GM19099 (cell line): ENCODE data around the gene SLC35A3.

Experiments
- POLR2A ChIP-seq: IDR thresholded peaks from 3 replicates; pipeline ENCODE4 v1.6.1; 2011; ENCODE audit warnings: low read depth; ENCODE audit not compliant: insufficient read length; ENCODE audit errors: extremely low read depth

The SLC35A3 gene

GRCh38 chr1:99965646-99966375, 4.0 kb upstream of the SLC35A3 start:
- TF ChIP-seq POLR2A, result no peak

GRCh38 chr1:99968214-99968613, 1.6 kb upstream of the SLC35A3 start:
- TF ChIP-seq POLR2A, result no peak

- no peak for TF ChIP-seq POLR2A
Observed at GRCh38 chr1:99969260-99969728, 502 bp upstream of the SLC35A3 start.

- TF ChIP-seq POLR2A, result no peak
Observed at GRCh38 chr1:99970713-99971255, 988 bp downstream of the SLC35A3 start.

GRCh38 chr1:99975529-99975928, 5.7 kb downstream of the SLC35A3 start:
- TF ChIP-seq POLR2A, result no peak

- TF ChIP-seq POLR2A, result no peak
Observed at GRCh38 chr1:99978218-99978617, 8.4 kb downstream of the SLC35A3 start.

GRCh38 chr1:99979091-99979490, 9.3 kb downstream of the SLC35A3 start:
- no peak for TF ChIP-seq POLR2A

GRCh38 chr1:99980928-99981327, 11.1 kb downstream of the SLC35A3 start:
- TF ChIP-seq POLR2A, result no peak

- TF ChIP-seq POLR2A, result no peak
Observed at GRCh38 chr1:99986656-99987225, 16.9 kb downstream of the SLC35A3 start.

- no peak for TF ChIP-seq POLR2A
Observed at GRCh38 chr1:99988210-99988765, 18.5 kb downstream of the SLC35A3 start.

- no peak for TF ChIP-seq POLR2A
Observed at GRCh38 chr1:99992044-99992722, 22.4 kb downstream of the SLC35A3 start.

- no peak for TF ChIP-seq POLR2A
Observed at GRCh38 chr1:99992760-99993467, 23.1 kb downstream of the SLC35A3 start.

GRCh38 chr1:99993468-99993845, 23.7 kb downstream of the SLC35A3 start:
- no peak for TF ChIP-seq POLR2A

- no peak for TF ChIP-seq POLR2A
Observed at GRCh38 chr1:99994496-99994895, 24.7 kb downstream of the SLC35A3 start.

GRCh38 chr1:99996951-99997350, 27.2 kb downstream of the SLC35A3 start:
- TF ChIP-seq POLR2A, result no peak
